AG09309 (cell line): ENCODE results near the gene BFSP2.

Source experiments
- DNase-seq: peaks from one replicate; pipeline ENCODE4 v3.0.0-alpha.2; 2010; ENCODE audit warnings: low read depth
- H3K4me3 ChIP-seq: 2 replicates; pipeline ENCODE4 v1.5.1; 2011; ENCODE audit warnings: mild to moderate bottlenecking, low read depth, low read length, moderate library complexity; ENCODE audit not compliant: control insufficient read depth
- CTCF ChIP-seq: IDR thresholded peaks from 2 replicates; pipeline ENCODE4 v1.5.1; 2011; ENCODE audit warnings: mild to moderate bottlenecking, low read depth, low read length, inconsistent platforms; ENCODE audit not compliant: insufficient read depth, control insufficient read depth; ENCODE audit errors: missing control alignments

BFSP2 gene

DNA sequence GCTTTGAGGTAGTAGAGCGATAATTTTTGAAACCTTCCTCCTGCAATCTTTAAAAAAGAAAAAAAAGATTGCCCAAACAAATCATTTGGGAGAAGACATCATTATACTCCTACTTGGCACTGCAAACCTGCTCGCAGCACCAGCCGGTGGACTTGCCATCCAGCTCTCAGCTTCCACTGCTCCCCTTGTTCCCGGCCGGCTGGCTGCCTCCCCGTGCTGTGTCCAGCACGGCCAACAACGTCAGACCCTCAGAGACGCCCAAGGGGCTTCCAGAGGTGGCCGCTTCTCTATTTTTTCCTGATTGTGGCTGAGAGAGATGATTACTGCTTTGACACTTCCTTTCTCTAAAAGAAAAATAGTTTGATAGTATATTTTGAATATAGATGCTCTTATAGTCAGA lies 3.0 kb upstream of the BFSP2 start:
- no peak for TF ChIP-seq CTCF
- H3K4me3 ChIP-seq = no peak overlapping the region
- DNase-seq = no peak

GRCh38 chr3:133401374-133402135 lies 1.7 kb downstream of the BFSP2 start:
- no peak overlapping the region for H3K4me3 ChIP-seq
- no peak for TF ChIP-seq CTCF
- DNase-seq = no peak

DNA sequence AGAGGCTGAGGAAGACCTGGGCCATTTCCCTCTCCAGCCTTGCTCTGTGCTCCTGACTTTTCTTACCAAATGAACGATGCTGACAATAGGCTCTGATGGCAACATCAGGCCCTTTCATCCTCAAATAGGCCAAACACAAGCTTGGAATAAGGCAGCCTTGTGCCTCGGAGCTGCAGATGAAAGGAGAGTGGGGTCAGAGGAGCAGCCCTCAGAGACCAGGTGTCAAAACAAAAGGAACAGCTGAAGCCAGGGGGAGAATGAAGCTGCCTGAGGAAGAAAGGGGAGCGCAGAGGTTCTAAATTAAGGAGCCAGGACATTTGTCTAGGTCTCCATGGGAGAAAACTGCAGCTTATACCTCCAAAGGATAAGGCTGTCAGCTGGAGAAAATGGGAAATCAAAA lies 5.1 kb downstream of the BFSP2 start:
- H3K4me3 ChIP-seq = no peak overlapping the region
- TF ChIP-seq CTCF = no peak
- DNase-seq = no peak

- H3K4me3 ChIP-seq = no peak overlapping the region
- DNase-seq = no peak
- no peak for TF ChIP-seq CTCF
Measured at GRCh38 chr3:133408366-133408765, 8.5 kb downstream of the BFSP2 start.

DNA sequence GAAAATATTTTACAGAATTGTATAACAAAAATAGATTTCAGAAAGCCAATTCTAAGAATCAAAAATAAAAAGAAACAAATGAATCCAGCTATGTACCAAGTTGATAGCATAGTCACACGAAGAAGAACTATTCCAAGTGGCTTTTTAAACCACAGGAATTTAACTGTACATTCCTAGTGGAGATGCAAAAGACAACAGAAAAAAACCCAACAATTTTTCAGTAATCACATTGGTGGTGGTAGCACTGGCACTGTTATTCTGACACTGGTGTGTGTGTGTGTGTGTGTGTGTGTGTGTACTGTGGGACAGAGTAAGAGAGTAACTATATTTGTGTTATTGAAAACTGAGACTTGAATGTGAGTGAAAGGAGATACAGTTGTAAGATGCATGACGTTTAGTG lies 9.1 kb downstream of the BFSP2 start:
- DNase-seq = peak; percentile 45
- no peak overlapping the region for H3K4me3 ChIP-seq
- TF ChIP-seq CTCF = no peak

DNA sequence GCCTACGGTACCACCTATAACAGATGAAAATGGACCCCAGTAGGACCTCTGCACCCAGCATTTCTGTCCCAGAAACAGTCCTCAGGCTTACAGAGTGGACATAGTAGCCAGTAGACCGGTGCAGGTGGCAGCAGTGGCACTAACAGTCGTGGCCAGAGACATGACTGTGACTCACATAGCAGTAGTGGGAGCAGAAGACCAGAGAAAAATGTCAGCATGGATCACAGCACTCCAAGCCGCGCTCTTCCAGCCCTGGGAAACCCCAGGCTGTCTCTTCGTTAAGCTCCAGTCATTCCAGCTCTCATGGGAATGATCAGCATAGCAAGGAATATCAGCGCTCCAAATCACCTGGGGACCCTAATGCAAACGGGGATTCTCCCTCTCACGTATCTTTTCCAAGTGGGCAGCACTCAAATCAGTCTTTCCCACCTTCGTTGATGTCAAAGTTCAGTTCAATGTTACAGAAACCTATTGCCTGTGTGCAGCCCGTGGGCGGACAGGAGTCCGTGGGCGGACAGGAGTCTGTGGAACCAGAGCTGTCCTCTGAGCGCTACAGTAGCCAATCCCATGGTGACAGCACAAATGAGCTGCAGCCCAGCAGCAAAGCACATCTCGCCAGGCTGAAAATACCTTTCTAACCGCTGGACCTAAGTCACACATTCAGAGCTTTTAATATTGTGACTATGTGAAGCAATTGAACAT lies 10.5 kb downstream of the BFSP2 start:
- DNase-seq = no peak
- TF ChIP-seq CTCF = no peak

More for the DNA sequence above, 10.5 kb downstream of the BFSP2 start:
- no peak overlapping the region for H3K4me3 ChIP-seq
